Progenitor cell of endocrine pancreas (in vitro differentiated cells): ENCODE measurements around the gene SPC24. TPM values are rescaled to one million over a fixed set of nuclear protein-coding genes. Genes with fewer than 3 reads are reported as not detected.

Source experiments
- DNase-seq: peaks from one replicate; pipeline ENCODE4 v3.0.0; 2021; ENCODE audit warnings: low spot score; ENCODE audit not compliant: unreplicated experiment
- H3K27ac Mint-ChIP-seq: 2 replicates; pipeline ENCODE4 v1.8.0; 2021; ENCODE audit warnings: mild to moderate bottlenecking, moderate library complexity, mixed read lengths
- H3K27me3 Mint-ChIP-seq: 2 replicates; pipeline ENCODE4 v1.8.0; 2021; ENCODE audit warnings: mixed read lengths
- H3K36me3 Mint-ChIP-seq: 2 replicates; pipeline ENCODE4 v1.8.0; 2022; ENCODE audit warnings: mixed read lengths; ENCODE audit not compliant: insufficient read depth
- H3K4me1 Mint-ChIP-seq: 2 replicates; pipeline ENCODE4 v1.8.0; 2021; ENCODE audit warnings: low read depth, mixed read lengths
- H3K4me3 Mint-ChIP-seq: 2 replicates; pipeline ENCODE4 v1.8.0; 2021; ENCODE audit warnings: low read depth, mild to moderate bottlenecking, moderate library complexity, mixed read lengths
- H3K9me3 Mint-ChIP-seq: 2 replicates; pipeline ENCODE4 v1.8.0; 2021; ENCODE audit warnings: low read depth, mixed read lengths
- CTCF ChIP-seq: fragments of 200-600 bp; sonication (generic); IDR thresholded peaks from one replicate; pipeline ENCODE4 v1.5.0; 2021; ENCODE audit warnings: antibody characterized with exemption, mild to moderate bottlenecking; ENCODE audit not compliant: unreplicated experiment
- long read RNA-seq: library from polyadenylated mRNA; unstranded; transcript quantifications from one replicate; pipeline ENCODE4 v2.0.0, GENCODE V29; 2020
- total RNA-seq: library from RNA; stranded (reverse); gene quantifications from 2 replicates; pipeline ENCODE4 v1.2.1, GENCODE V29; 2021

Gene SPC24
- 22.8 and 24.3 TPM in 2 replicates for total RNA-seq
- long read RNA-seq, partial matches to known transcripts = 0 of 5 reads
- long read RNA-seq, other reads (novel, unspliced or antisense) = 2 of 5 reads

- H3K9me3 Mint-ChIP-seq = no peaks in the 10 kb centered on the region
- peak; percentile 91 for DNase-seq
- peaks cover 5% of the 10 kb centered on the region for H3K4me1 Mint-ChIP-seq
- peak within 1 kb of the TSS; percentile 27 for H3K27ac Mint-ChIP-seq
- H3K27me3 Mint-ChIP-seq = no peaks in the 10 kb centered on the region
- no peaks in the 10 kb centered on the region for H3K36me3 Mint-ChIP-seq
- peak within 1 kb of the TSS; percentile 87 for H3K4me3 Mint-ChIP-seq
- no peak for TF ChIP-seq CTCF
Measured at GRCh38 chr19:11155373-11156120, at the start of gene SPC24. Gene SPC24 (minus strand): TSS chr19:11155782. CDS start chr19:11155776, 6 bp downstream.

DNA sequence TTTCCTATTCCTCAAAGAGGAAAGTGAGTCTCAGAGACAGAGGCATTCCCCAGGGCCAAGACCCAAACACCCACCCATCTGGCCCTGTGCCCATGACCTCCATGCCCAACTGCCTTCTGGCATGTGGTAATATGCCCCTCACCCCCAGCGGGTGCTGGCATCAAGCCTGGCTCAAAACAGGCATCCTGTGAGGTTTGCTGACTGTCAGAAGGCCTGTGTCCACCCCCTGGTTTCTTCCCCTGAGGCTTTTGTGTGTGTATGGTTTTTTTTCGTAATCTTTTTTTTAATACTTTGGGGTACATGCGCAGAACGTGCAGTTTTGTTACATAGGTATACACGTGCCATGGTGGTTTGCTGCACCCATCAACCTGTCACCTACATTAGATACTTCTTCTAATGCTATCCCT lies 49.4 kb upstream of the SPC24 start:
- Mint-ChIP-seq H3K4me3 (no peak overlapping the region), H3K4me1 (no peaks in the 10 kb centered on the region), H3K27ac (no peak overlapping the region), H3K9me3 (no peaks in the 10 kb centered on the region), H3K36me3 (peaks cover 5% of the 10 kb centered on the region), H3K27me3 (no peaks in the 10 kb centered on the region)
- no peak for TF ChIP-seq CTCF
- DNase-seq = no peak

DNA sequence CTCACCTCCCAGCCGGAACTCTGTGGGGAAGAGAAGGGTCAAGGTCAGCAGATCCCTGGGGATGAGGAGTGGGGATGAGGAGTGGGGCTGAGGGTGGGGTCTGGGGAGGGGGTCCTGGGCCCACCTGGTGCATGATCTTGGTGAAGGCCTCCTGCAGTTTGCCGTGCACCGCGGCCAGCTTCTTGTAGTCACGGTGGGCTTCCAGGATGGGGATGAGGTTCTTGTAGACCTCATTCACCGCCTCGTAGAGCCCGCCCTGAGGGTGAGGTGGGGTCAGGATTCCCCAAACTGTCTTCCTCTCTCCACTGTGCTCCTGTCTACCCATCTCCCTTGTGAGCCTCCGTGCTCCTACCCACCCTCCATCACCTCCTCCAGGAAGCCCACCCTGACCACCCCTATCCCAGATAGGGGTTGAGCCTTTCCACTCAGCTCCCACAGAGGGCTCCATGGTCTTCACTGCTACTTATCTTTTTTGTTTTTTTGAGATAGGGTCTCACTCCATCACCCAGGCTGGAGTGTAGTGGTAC lies 48.6 kb upstream of the SPC24 start:
- Mint-ChIP-seq H3K27ac (no peak overlapping the region), H3K4me3 (no peak overlapping the region), H3K36me3 (peaks cover 5% of the 10 kb centered on the region)

DNA sequence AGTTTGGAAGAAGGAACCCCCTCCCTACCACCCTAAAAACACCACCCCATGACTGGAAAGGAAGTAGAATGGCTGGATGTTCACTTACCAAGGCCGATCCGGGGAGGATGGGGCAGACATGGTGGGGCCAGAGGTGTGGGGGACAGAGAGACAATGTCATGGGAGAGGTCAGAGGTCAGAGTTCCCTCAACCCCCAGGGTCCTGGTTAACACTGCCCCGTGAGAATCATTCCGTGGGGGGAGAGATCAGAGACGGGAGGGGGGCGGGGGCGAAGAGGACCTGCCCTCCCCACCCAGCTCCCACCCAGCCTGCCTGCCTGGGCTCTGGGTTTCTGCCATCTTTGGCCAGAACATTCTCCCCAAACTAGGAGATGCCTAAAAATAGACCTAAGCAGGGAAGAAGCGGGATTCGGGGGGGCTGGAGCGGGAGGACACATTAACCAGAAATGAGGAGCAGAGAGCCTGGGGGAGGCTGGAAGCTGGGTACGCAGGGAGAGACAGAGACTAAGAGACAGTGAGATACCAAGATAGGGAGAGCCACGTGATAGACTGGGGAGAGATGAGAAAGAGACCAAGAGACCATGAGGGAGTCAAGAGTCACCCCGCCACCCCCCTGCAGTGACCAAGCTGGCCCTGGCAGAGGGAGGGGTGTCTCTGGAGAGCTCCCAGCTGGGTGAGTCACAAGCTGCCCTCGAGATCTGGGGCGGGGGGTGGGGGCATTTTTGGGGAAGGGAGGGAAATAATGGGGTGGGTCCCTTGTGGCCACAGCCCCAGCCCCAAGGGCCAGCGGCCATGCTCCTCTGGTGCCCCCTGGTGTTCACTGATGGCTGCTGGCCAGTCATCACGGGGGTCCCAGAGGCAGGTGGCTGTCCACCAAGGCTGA lies 47.9 kb upstream of the SPC24 start:
- Mint-ChIP-seq H3K9me3 (no peaks in the 10 kb centered on the region), H3K36me3 (peaks cover 3% of the 10 kb centered on the region), H3K4me3 (no peak overlapping the region), H3K27me3 (no peaks in the 10 kb centered on the region), H3K27ac (no peak overlapping the region), H3K4me1 (no peaks in the 10 kb centered on the region)
- TF ChIP-seq CTCF = peak; percentile 77
- peak; percentile 53 for DNase-seq

More for the DNA sequence above, 48.6 kb upstream of the SPC24 start:
- Mint-ChIP-seq H3K9me3 (no peaks in the 10 kb centered on the region), H3K4me1 (no peaks in the 10 kb centered on the region), H3K27me3 (no peaks in the 10 kb centered on the region)
- no peak for TF ChIP-seq CTCF
- DNase-seq = no peak
